HCT116 (cell line): Measurements from ENCODE around the gene ANXA3. TPM values are rescaled to one million over a fixed set of nuclear protein-coding genes. Genes with fewer than 3 reads are reported as not detected.

Experiments used
- ATAC-seq: fragments of 200-7000 bp; cut with Tn5 transposase; 2 replicates; pipeline ENCODE4 v1.9.1; 2020; ENCODE audit warnings: mild to moderate bottlenecking, moderate library complexity
- BruUV-seq: library from RNA; stranded (reverse); fragments of 400-500 nt; replicated peaks from 2 replicates; lab custom pipeline; 2021; lab: Mats Ljungman, UMichigan
- CTCF ChIA-PET: fragments of 300-600 bp; sonication (Branson Sonifier 250); formaldehyde crosslinking; loops from one replicate; lab custom pipeline; 2021; ENCODE audit warnings: antibody characterized with exemption; lab: Charles Lee
- POLR2A ChIA-PET: fragments of 300-600, 350-600 bp; sonication (Branson Sonifier 250); formaldehyde crosslinking; loops from one replicate; lab custom pipeline; 2021; ENCODE audit warnings: antibody characterized with exemption; lab: Charles Lee
- RAD21 ChIA-PET, 2 experiments: fragments of 300-600 bp; sonication (Branson Sonifier 250); formaldehyde crosslinking; loops; one replicate each; lab custom pipeline; 2023; ENCODE audit warnings: low total read pairs in 2 of 2; ENCODE audit not compliant: uncharacterized antibody in 2 of 2, unreplicated experiment in 2 of 2, low non-redundant PET in 1 of 2; lab: Charles Lee
- DNase-seq: peaks from one replicate; pipeline ENCODE4 v3.0.0-alpha.2; 2010; ENCODE audit warnings: low read depth, low spot score
- H2AFZ ChIP-seq: fragments of 200-600 bp; shearing (Covaris generic), sonication (generic); 2 replicates; pipeline ENCODE4 v1.6.1; 2017; ENCODE audit warnings: low read depth, mixed run types, mixed read lengths, antibody characterized with exemption, low read length; ENCODE audit not compliant: poor library complexity, severe bottlenecking
- H3K27ac ChIP-seq: 2 replicates; pipeline ENCODE4 v1.5.1; 2012; ENCODE audit warnings: low read depth, low read length
- H3K27me3 ChIP-seq: fragments of 200-600 bp; sonication (generic); 2 replicates; pipeline ENCODE4 v1.6.1; 2016; ENCODE audit warnings: mixed run types, low read length, mixed read lengths; ENCODE audit not compliant: insufficient read depth
- H3K36me3 ChIP-seq, 2 experiments: fragments of 200-500 bp in 1 of 2; fragments of 200-600 bp in 1 of 2; sonication (Bioruptor generic) in 1 of 2; sonication (generic) in 1 of 2; 2 replicates each; pipeline versions ENCODE4 v1.5.1 to v1.6.1; 2014 to 2016; ENCODE audit warnings: low read length in 2 of 2, inconsistent platforms in 1 of 2, mixed read lengths in 1 of 2, mixed run types in 1 of 2; ENCODE audit not compliant: insufficient read depth in 2 of 2, control insufficient read depth in 1 of 2
- H3K4me1 ChIP-seq, 2 experiments: fragments of 200-600 bp in 1 of 2; sonication (generic) in 1 of 2; 2 replicates each; pipeline versions ENCODE4 v1.5.1 to v1.6.1; 2012 to 2017; ENCODE audit warnings: low read length in 2 of 2, inconsistent platforms in 1 of 2, mild to moderate bottlenecking in 1 of 2, mixed read lengths in 1 of 2, mixed run types in 1 of 2, moderate library complexity in 1 of 2; ENCODE audit not compliant: insufficient read depth in 2 of 2, control insufficient read depth in 1 of 2
- H3K4me2 ChIP-seq: fragments of 200-600 bp; sonication (generic); 2 replicates; pipeline ENCODE4 v1.6.1; 2017; ENCODE audit warnings: mixed run types, low read length, mixed read lengths
- H3K4me3 ChIP-seq, 2 experiments: fragments of 200-600 bp in 1 of 2; sonication (generic) in 1 of 2; replicated peaks in 1 of 2; 2 replicates each; pipeline ENCODE4 v1.5.1; 2011 to 2016; ENCODE audit warnings: low read length in 2 of 2, control low read depth in 1 of 2, low read depth in 1 of 2, mild to moderate bottlenecking in 1 of 2, mixed read lengths in 1 of 2, mixed run types in 1 of 2
- H3K79me2 ChIP-seq: fragments of 200-600 bp; sonication (generic); 2 replicates; pipeline ENCODE4 v1.6.1; 2017; ENCODE audit warnings: mild to moderate bottlenecking, mixed run types, low read length, moderate library complexity, mixed read lengths; ENCODE audit not compliant: insufficient read depth
- H3K9ac ChIP-seq: fragments of 200-600 bp; sonication (generic); 2 replicates; pipeline ENCODE4 v1.6.1; 2016; ENCODE audit warnings: low read length, mixed read lengths
- H3K9me2 ChIP-seq: fragments of 200-600 bp; sonication (generic), shearing (Covaris generic); 2 replicates; pipeline ENCODE4 v1.6.1; 2017; ENCODE audit warnings: mixed run types, mild to moderate bottlenecking, moderate library complexity; ENCODE audit not compliant: insufficient read depth
- H3K9me3 ChIP-seq, 2 experiments: fragments of 200-500 bp in 1 of 2; fragments of 200-600 bp in 1 of 2; sonication (Bioruptor generic) in 1 of 2; sonication (generic) in 1 of 2; 2 replicates each; pipeline ENCODE4 v1.6.1; 2014 to 2017; ENCODE audit warnings: low read length in 2 of 2, mixed read lengths in 2 of 2, inconsistent platforms in 1 of 2, low read depth in 1 of 2, mild to moderate bottlenecking in 1 of 2, mixed run types in 1 of 2, moderate library complexity in 1 of 2; ENCODE audit not compliant: control insufficient read depth in 1 of 2, insufficient read depth in 1 of 2
- H4K20me1 ChIP-seq: fragments of 200-600 bp; sonication (generic), shearing (Covaris generic); 2 replicates; pipeline ENCODE4 v1.6.1; 2017; ENCODE audit warnings: mixed run types, mild to moderate bottlenecking, moderate library complexity; ENCODE audit not compliant: insufficient read depth
- ATF3 ChIP-seq: IDR thresholded peaks from 2 replicates; pipeline ENCODE4 v1.6.1; 2012
- CEBPB ChIP-seq: IDR thresholded peaks from 2 replicates; pipeline ENCODE4 v1.6.1; 2012; ENCODE audit warnings: low read depth
- ELF1 ChIP-seq: IDR thresholded peaks from 2 replicates; pipeline ENCODE4 v1.6.1; 2012; ENCODE audit warnings: low read depth, borderline replicate concordance
- EZH2phosphoT487 ChIP-seq: fragments of 200-600 bp; IDR thresholded peaks from 2 replicates; pipeline ENCODE4 v1.6.1; 2018; ENCODE audit warnings: antibody characterized with exemption, borderline replicate concordance
- FOSL1 ChIP-seq: IDR thresholded peaks from 2 replicates; pipeline ENCODE4 v1.6.1; 2012; ENCODE audit warnings: low read depth
- POLR2A ChIP-seq: IDR thresholded peaks from 2 replicates; pipeline ENCODE4 v1.7.0; 2011; ENCODE audit warnings: borderline replicate concordance; ENCODE audit not compliant: insufficient read depth, insufficient read length; ENCODE audit errors: extremely low read depth
- REST ChIP-seq: IDR thresholded peaks from 2 replicates; pipeline ENCODE4 v1.6.1; 2012; ENCODE audit warnings: low read depth
- SIN3A ChIP-seq: IDR thresholded peaks from 2 replicates; pipeline ENCODE4 v1.6.1; 2012; ENCODE audit warnings: low read depth
- SRF ChIP-seq: IDR thresholded peaks from 2 replicates; pipeline ENCODE4 v1.6.1; 2012; ENCODE audit warnings: low read depth
- ZBTB33 ChIP-seq: IDR thresholded peaks from 2 replicates; pipeline ENCODE4 v1.6.1; 2011; ENCODE audit warnings: mild to moderate bottlenecking, low read length, moderate library complexity; ENCODE audit not compliant: insufficient replicate concordance; ENCODE audit errors: extremely low read depth
- ZNF274 ChIP-seq: fragments of 200-500 bp; sonication (Bioruptor generic); IDR thresholded peaks from 2 replicates; pipeline ENCODE4 v1.6.1; 2014; ENCODE audit warnings: mild to moderate bottlenecking, low read depth, low read length, inconsistent platforms
- intact Hi-C: fragments of 100-400 bp; cut with micrococcal nuclease; formaldehyde crosslinking; loops from 2 replicates; pipeline ENCODE4 v1.10.0; 2022
- total RNA-seq: library from RNA; stranded (reverse); gene quantifications from one replicate; pipeline ENCODE4 v1.2.1, GENCODE V29; 2021; ENCODE audit not compliant: unreplicated experiment

Gene ANXA3
- total RNA-seq, 1 experiment from 2014 or later, result 158 TPM

GRCh38 chr4:78653655-78654054 lies 102.1 kb downstream of the ANXA3 start:
- Histone ChIP-seq H3K27ac (no peak overlapping the region), H3K4me3 (no peak overlapping the region), H3K4me2 (no peak overlapping the region), H2AFZ (peak overlapping the region; percentile 40), H4K20me1 (no peaks in the 10 kb centered on the region), H3K9me3 (no peaks in the 10 kb centered on the region), H3K9me2 (no peaks in the 10 kb centered on the region), H3K4me1 (no peaks in the 10 kb centered on the region), H3K79me2 (no peaks in the 10 kb centered on the region), H3K36me3 (no peaks in the 10 kb centered on the region), H3K27me3 (no peaks in the 10 kb centered on the region), H3K9ac (no peak overlapping the region)
- ATAC-seq (no peak), DNase-seq (no peak)
- intact Hi-C loops, result no loop called here
- ChIA-PET POLR2A (interaction anchor here (1.4 kb wide), 1 partner anchor 8 kb away, joined by 3 read pairs; no protein-coding TSS in a partner anchor), CTCF (interaction anchor here (1.4 kb wide), 1 partner anchor 9 kb away, joined by 5 read pairs; no protein-coding TSS in a partner anchor), RAD21 (no interaction called here)
- TF ChIP-seq SIN3A (no peak), ELF1 (no peak), ZNF274 (no peak), ZBTB33 (no peak), EZH2phosphoT487 (no peak), ATF3 (no peak)
- BruUV-seq, result no TSS peak

- Histone ChIP-seq H2AFZ (no peak overlapping the region), H3K27ac (no peak overlapping the region), H3K36me3 (no peaks in the 10 kb centered on the region), H3K4me1 (no peaks in the 10 kb centered on the region), H3K9me2 (no peaks in the 10 kb centered on the region), H3K79me2 (no peaks in the 10 kb centered on the region), H3K27me3 (no peaks in the 10 kb centered on the region), H3K4me3 (no peak overlapping the region), H4K20me1 (no peaks in the 10 kb centered on the region), H3K4me2 (no peak overlapping the region), H3K9ac (no peak overlapping the region), H3K9me3 (no peaks in the 10 kb centered on the region)
- ChIA-PET RAD21 (no interaction called here), POLR2A (interaction anchor here (1.4 kb wide), 1 partner anchor 10 kb away, joined by 3 read pairs; no protein-coding TSS in a partner anchor), CTCF (no interaction called here)
- no peak for DNase-seq
- intact Hi-C loops, result no loop called here
- ATAC-seq, result no peak
- no TSS peak for BruUV-seq
- TF ChIP-seq CEBPB (no peak), FOSL1 (no peak), SRF (no peak), ZBTB33 (no peak), SIN3A (no peak), ATF3 (no peak), POLR2A (no peak), ELF1 (no peak), REST (no peak)
These were observed 103.2 kb downstream of the ANXA3 start for GRCh38 chr4:78654807-78655206.
